Breast epithelium (tissue), 3 donors: ENCODE measurements around the gene REM2. TPM values are rescaled to one million over a fixed set of nuclear protein-coding genes. Genes with fewer than 3 reads are reported as not detected.

Experiments used
- total RNA-seq, 3 donors: library from RNA; depleted of rRNA; stranded (reverse); fragments of >200 nt; gene quantifications; one replicate each; pipeline ENCODE4 v1.1.0, GENCODE V29; 2016

Gene REM2
- total RNA-seq, 3 donors from 2014 or later, result 0.96 to 1.3 (median 1.2) TPM

Other genes starting within 250 kb of the REM2 start
- gene OR6J1, start 238.9 kb upstream of the REM2 start, total RNA-seq, result not detected
- 100 to 1,000 TPM in 2 of 3 donors, 10 to 100 TPM in 1; 80.0 to 145 (median 101) TPM for gene OXA1L, start 116.5 kb upstream of the REM2 start, total RNA-seq
- gene SLC7A7, start 67.8 kb upstream of the REM2 start, total RNA-seq, result 10 to 100 TPM; 17.4 to 46.4 (median 27.2) TPM
- gene MRPL52, start 53.3 kb upstream of the REM2 start, total RNA-seq, result 10 to 100 TPM; 22.7 to 39.4 (median 34.7) TPM
- 100 to 1,000 TPM in 2 of 3 donors, 10 to 100 TPM in 1; 84.4 to 361 (median 136) TPM for gene MMP14, start 46.6 kb upstream of the REM2 start, total RNA-seq
- 10 to 100 TPM; 70.1 to 97.5 (median 82.3) TPM for gene LRP10, start 11.5 kb upstream of the REM2 start, total RNA-seq
- gene RBM23, start 35.9 kb downstream of the REM2 start, total RNA-seq, result 100 to 1,000 TPM in 2 of 3 donors, 10 to 100 TPM in 1; 85.5 to 194 (median 174) TPM
- gene PRMT5, start 46.2 kb downstream of the REM2 start, total RNA-seq, result 10 to 100 TPM; 48.6 to 80.6 (median 71.4) TPM
- gene HAUS4, start 73.9 kb downstream of the REM2 start, total RNA-seq, result 10 to 100 TPM; 67.3 to 86.5 (median 68.3) TPM
- gene AJUBA, start 99.3 kb downstream of the REM2 start, total RNA-seq, result 10 to 100 TPM in 2 of 3 donors, 1 to 10 TPM in 1; 3.2 to 24.0 (median 18.7) TPM
- 10 to 100 TPM; 10.8 to 24.1 (median 19.4) TPM for gene C14orf93, start 126.9 kb downstream of the REM2 start, total RNA-seq
- 100 to 1,000 TPM; 120 to 144 (median 129) TPM for gene PSMB5, start 151.7 kb downstream of the REM2 start, total RNA-seq
- gene PSMB11, start 159.0 kb downstream of the REM2 start, total RNA-seq, result not detected
- gene CDH24, start 174.3 kb downstream of the REM2 start, total RNA-seq, result 1 to 10 TPM; 2.2 to 5.2 (median 3.2) TPM
- 100 to 1,000 TPM; 106 to 151 (median 145) TPM for gene ACIN1, start 211.9 kb downstream of the REM2 start, total RNA-seq
- gene C14orf119, start 212.3 kb downstream of the REM2 start, total RNA-seq, result 10 to 100 TPM; 29.6 to 34.4 (median 32.8) TPM
- gene CIROP, start 221.8 kb downstream of the REM2 start, total RNA-seq, result not detected
- gene CEBPE, start 236.0 kb downstream of the REM2 start, total RNA-seq, result under 1 TPM in 1 of 3 donors, not detected in 2; 0.32 TPM